IMR-90 (cell line): ENCODE results near the gene PAEP. TPM values are rescaled to one million over a fixed set of nuclear protein-coding genes. Genes with fewer than 3 reads are reported as not detected.

Source experiments
- ATAC-seq: fragments of 200-7000 bp; cut with Tn5 transposase; 2 replicates; pipeline ENCODE4 v1.9.1; 2020; ENCODE audit warnings: low read depth, mild to moderate bottlenecking, moderate library complexity
- BruUV-seq: library from RNA; stranded (reverse); fragments of 400-500 nt; replicated peaks from 2 replicates; lab custom pipeline; 2021; lab: Mats Ljungman, UMichigan
- CTCF ChIA-PET: fragments of 300-600 bp; formaldehyde crosslinking; extraction: SDS; loops from one replicate; lab custom pipeline; 2021; ENCODE audit warnings: antibody characterized with exemption; lab: Yijun Ruan, JAX
- POLR2A ChIA-PET: fragments of 300-600 bp; sonication (Branson Sonifier 250); formaldehyde crosslinking; loops from one replicate; lab custom pipeline; 2022; ENCODE audit warnings: antibody characterized with exemption; ENCODE audit not compliant: unreplicated experiment; lab: Charles Lee
- DNase-seq: peaks from one replicate; pipeline ENCODE4 v3.0.0; 2013
- H2AFZ ChIP-seq: replicated peaks from 2 replicates; pipeline ENCODE3; 2013; ENCODE audit warnings: low read length, mild to moderate bottlenecking; ENCODE audit not compliant: poor library complexity
- H2AK5ac ChIP-seq: 2 replicates; pipeline ENCODE4 v1.6.1; 2013; ENCODE audit warnings: low read depth, low read length, inconsistent platforms
- H2AK9ac ChIP-seq: replicated peaks from 2 replicates; pipeline ENCODE3; 2013; ENCODE audit warnings: mild to moderate bottlenecking, low read depth, low read length, moderate library complexity; ENCODE audit not compliant: poor library complexity
- H2BK120ac ChIP-seq: 2 replicates; pipeline ENCODE4 v1.6.1; 2013; ENCODE audit warnings: low read depth, low read length, inconsistent platforms
- H2BK15ac ChIP-seq: 3 replicates; pipeline ENCODE4 v1.6.1; 2013; ENCODE audit warnings: low read depth, low read length, inconsistent platforms
- H2BK20ac ChIP-seq: 2 replicates; pipeline ENCODE4 v1.6.1; 2013; ENCODE audit warnings: low read depth, mild to moderate bottlenecking, inconsistent platforms, low read length, moderate library complexity
- H2BK5ac ChIP-seq: 2 replicates; pipeline ENCODE4 v1.6.1; 2013; ENCODE audit warnings: mild to moderate bottlenecking, low read depth, low read length, inconsistent platforms; ENCODE audit not compliant: poor library complexity, severe bottlenecking
- H3K14ac ChIP-seq: replicated peaks from 2 replicates; pipeline ENCODE4 v1.6.1; 2013; ENCODE audit warnings: low read depth, low read length, inconsistent platforms
- H3K18ac ChIP-seq: 2 replicates; pipeline ENCODE4 v1.6.1; 2013; ENCODE audit warnings: low read depth, low read length, control low read depth
- H3K23ac ChIP-seq: 2 replicates; pipeline ENCODE4 v1.6.1; 2013; ENCODE audit warnings: low read depth, low read length, inconsistent platforms
- H3K27ac ChIP-seq: 2 replicates; pipeline ENCODE4 v1.5.1; 2013; ENCODE audit warnings: mild to moderate bottlenecking, control low read depth, low read length; ENCODE audit not compliant: insufficient read depth
- H3K27me3 ChIP-seq: 2 replicates; pipeline ENCODE4 v1.6.1; 2013; ENCODE audit warnings: low read length; ENCODE audit not compliant: control insufficient read depth, insufficient read depth
- H3K36me3 ChIP-seq: 2 replicates; pipeline ENCODE4 v1.6.1; 2013; ENCODE audit warnings: low read length, mixed read lengths; ENCODE audit not compliant: control insufficient read depth, insufficient read depth
- H3K4ac ChIP-seq: 2 replicates; pipeline ENCODE4 v1.6.1; 2013; ENCODE audit warnings: low read depth, low read length, inconsistent platforms
- H3K4me1 ChIP-seq: 2 replicates; pipeline ENCODE4 v1.6.1; 2013; ENCODE audit warnings: low read length, mixed read lengths; ENCODE audit not compliant: control insufficient read depth, insufficient read depth
- H3K4me2 ChIP-seq: 2 replicates; pipeline ENCODE4 v1.6.1; 2013; ENCODE audit warnings: low read depth, mild to moderate bottlenecking, control low read depth, low read length, moderate library complexity
- H3K4me3 ChIP-seq: 2 replicates; pipeline ENCODE4 v1.5.1; 2013; ENCODE audit warnings: low read depth, mild to moderate bottlenecking, control low read depth, low read length, moderate library complexity; ENCODE audit not compliant: insufficient read depth
- H3K56ac ChIP-seq: 2 replicates; pipeline ENCODE4 v1.6.1; 2013; ENCODE audit warnings: low read length, inconsistent platforms; ENCODE audit not compliant: insufficient read depth; ENCODE audit errors: extremely low read depth
- H3K79me1 ChIP-seq, 2 experiments: 2 replicates each; pipeline ENCODE4 v1.6.1; 2013; ENCODE audit warnings: low read length in 2 of 2, inconsistent platforms in 1 of 2, low read depth in 1 of 2
- H3K9ac ChIP-seq: 2 replicates; pipeline ENCODE4 v1.6.1; 2013; ENCODE audit warnings: low read depth, low read length, control low read depth
- H3K9me1 ChIP-seq: 2 replicates; pipeline ENCODE4 v1.6.1; 2013; ENCODE audit warnings: low read length, inconsistent platforms; ENCODE audit not compliant: insufficient read depth
- H3K9me3 ChIP-seq: 2 replicates; pipeline ENCODE4 v1.6.1; 2013; ENCODE audit warnings: low read length; ENCODE audit not compliant: control insufficient read depth, insufficient read depth
- H4K20me1 ChIP-seq: 2 replicates; pipeline ENCODE4 v1.6.1; 2013; ENCODE audit warnings: low read length, inconsistent platforms; ENCODE audit not compliant: insufficient read depth
- H4K5ac ChIP-seq: 2 replicates; pipeline ENCODE4 v1.6.1; 2013; ENCODE audit warnings: mild to moderate bottlenecking, low read depth, low read length, control low read depth
- H4K8ac ChIP-seq, 2 experiments: 2 replicates each; pipeline ENCODE4 v1.6.1; 2013; ENCODE audit warnings: low read depth in 2 of 2, low read length in 2 of 2, control low read depth in 1 of 2, inconsistent platforms in 1 of 2
- H4K91ac ChIP-seq: 2 replicates; pipeline ENCODE4 v1.6.1; 2013; ENCODE audit warnings: low read depth, low read length, inconsistent platforms; ENCODE audit not compliant: insufficient read depth
- BHLHE40 ChIP-seq: fragments of 150-350 bp; IDR thresholded peaks from 2 replicates; pipeline ENCODE4 v1.6.1; 2016; ENCODE audit warnings: mild to moderate bottlenecking, low read depth, low read length
- CEBPB ChIP-seq: IDR thresholded peaks from 2 replicates; pipeline ENCODE4 v1.6.1; 2012; ENCODE audit warnings: low read depth, low read length, improper control_type of control experiment
- CTCF ChIP-seq: conservative IDR thresholded peaks from 2 replicates; pipeline ENCODE4 v1.5.1; 2012; ENCODE audit warnings: mild to moderate bottlenecking, low read depth, low read length, improper control_type of control experiment
- MAZ ChIP-seq: IDR thresholded peaks from 2 replicates; pipeline ENCODE4 v1.6.1; 2012; ENCODE audit warnings: low read depth, mild to moderate bottlenecking, low read length, improper control_type of control experiment, moderate library complexity, borderline replicate concordance
- MXI1 ChIP-seq: IDR thresholded peaks from 2 replicates; pipeline ENCODE4 v1.6.1; 2012; ENCODE audit warnings: low read depth, mild to moderate bottlenecking, low read length, moderate library complexity, borderline replicate concordance
- POLR2A ChIP-seq: IDR thresholded peaks from 2 replicates; pipeline ENCODE4 v1.6.1; 2012; ENCODE audit warnings: mild to moderate bottlenecking, low read depth, low read length
- WGBS, 2 experiments: methylation state at CpG; one replicate each; pipeline versions ENCODE4 v1.1.5 to v1.1.7; 2013; ENCODE audit warnings: missing lambda C conversion rate in 2 of 2; ENCODE audit not compliant: insufficient read length in 1 of 2; ENCODE audit errors: extremely low coverage in 2 of 2; 5-methylcytosine and 5-hydroxymethylcytosine counted together
- dilution Hi-C: fragments of 300-500 bp; cut with HindIII; formaldehyde crosslinking; loops from one replicate; pipeline ENCODE4 v1.14.3; 2018; ENCODE audit warnings: low sequenced_read_pairs; ENCODE audit not compliant: unreplicated experiment
- in situ Hi-C: fragments of 300-500 bp; cut with MboI; formaldehyde crosslinking; loops from 3 replicates; pipeline ENCODE4 v1.14.3; 2019; ENCODE audit warnings: low sequenced_read_pairs, inconsistent platforms, mixed read lengths
- intact Hi-C: fragments of 100-400 bp; cut with micrococcal nuclease; formaldehyde crosslinking; loops from 2 replicates; pipeline ENCODE4 v1.10.0; 2022
- polyA plus RNA-seq, 3 experiments: library from polyadenylated mRNA; depleted of rRNA; stranded (reverse); fragments of >200 nt; gene quantifications; 2 replicates each; pipeline ENCODE4 v1.2.3, GENCODE V29; 2012; ENCODE audit warnings: low replicate concordance in 1 of 3
- total RNA-seq: library from RNA; depleted of rRNA; stranded (reverse); fragments of >200 nt; gene quantifications from 2 replicates; pipeline ENCODE4 v1.2.3, GENCODE V29; 2012

PAEP gene
- total and polyA plus RNA-seq, 2 of the 4 experiments (the other 2 are of a cell fraction): not detected

- BruUV-seq: no TSS peak
- H2AK5ac ChIP-seq: no peak overlapping the region
- no peak overlapping the region for H3K9ac ChIP-seq
- no peaks in the 10 kb centered on the region for H3K9me1 ChIP-seq
- ATAC-seq: no peak
- H2BK15ac ChIP-seq: no peak overlapping the region
- dilution Hi-C loops: no loop called here
- H2AFZ ChIP-seq: no peak overlapping the region
- H3K4me3 ChIP-seq: no peak overlapping the region
- no peak overlapping the region for H3K18ac ChIP-seq
- no peak overlapping the region for H4K8ac ChIP-seq
- no peaks in the 10 kb centered on the region for H3K9me3 ChIP-seq
- H2BK5ac ChIP-seq: no peak overlapping the region
- H4K20me1 ChIP-seq: no peaks in the 10 kb centered on the region
- ChIA-PET POLR2A (no interaction called here), CTCF (no interaction called here)
- intact Hi-C loops: no loop called here
- H3K4me2 ChIP-seq: no peak overlapping the region
- no peak overlapping the region for H2BK120ac ChIP-seq
- H3K14ac ChIP-seq: no peak overlapping the region
- no peaks in the 10 kb centered on the region for H3K36me3 ChIP-seq
- H3K27me3 ChIP-seq: peaks cover 3% of the 10 kb centered on the region; the same call in 1 of the 2 replicates
- H3K4me1 ChIP-seq: no peaks in the 10 kb centered on the region
- no peak for DNase-seq
- in situ Hi-C loops: no loop called here
- no peak overlapping the region for H4K91ac ChIP-seq
- no peak for TF ChIP-seq BHLHE40
- TF ChIP-seq MAZ: no peak
- no peak for TF ChIP-seq POLR2A
- no peak for TF ChIP-seq CTCF
- no peak for TF ChIP-seq MXI1
- no peak for TF ChIP-seq CEBPB
- no peak overlapping the region for H3K4ac ChIP-seq
- no peak overlapping the region for H3K23ac ChIP-seq
- H3K56ac ChIP-seq: no peak overlapping the region
- no peaks in the 10 kb centered on the region for H3K79me1 ChIP-seq
- H2AK9ac ChIP-seq: no peak overlapping the region
- 84% methylated on average over 9 of the region's 25 CpGs; no CpG with 5 or more reads in 1 of the 2 experiments for WGBS, 2 experiments
- H3K27ac ChIP-seq: no peak overlapping the region
- H2BK20ac ChIP-seq: no peak overlapping the region
- H4K5ac ChIP-seq: no peak overlapping the region
Observed at GRCh38 chr9:135516132-135516860, 45.3 kb upstream of the PAEP start.
